Natural killer cell (primary cell): ENCODE measurements around the gene TAAR9. TPM values are rescaled to one million over a fixed set of nuclear protein-coding genes. Genes with fewer than 3 reads are reported as not detected.

Experiments
- ATAC-seq, 3 donors: fragments of 150-1000 bp in 2 of 3; fragments of 200-7000 bp in 1 of 3; cut with Tn5 transposase; 1 replicate in 1 of 3; 2 replicates in 2 of 3; pipeline ENCODE4 v1.10.0; 2021; ENCODE audit warnings: mild to moderate bottlenecking in 2 of 3, moderate library complexity in 2 of 3
- DNase-seq, 2 donors: peaks; one replicate each; pipeline versions ENCODE4 v3.0.0 to v3.0.0-alpha.2; 2013 to 2021; ENCODE audit warnings: mixed read lengths in 1 of 2
- H3K27ac ChIP-seq: one replicate; pipeline ENCODE4 v1.5.1; 2013; ENCODE audit warnings: mild to moderate bottlenecking, low read length
- H3K27me3 ChIP-seq: one replicate; pipeline ENCODE4 v1.6.1; 2013; ENCODE audit warnings: low read length; ENCODE audit not compliant: control insufficient read depth, insufficient read depth
- H3K36me3 ChIP-seq: one replicate; pipeline ENCODE4 v1.6.1; 2013; ENCODE audit warnings: low read length; ENCODE audit not compliant: control insufficient read depth, insufficient read depth
- H3K4me1 ChIP-seq: one replicate; pipeline ENCODE4 v1.6.1; 2013; ENCODE audit warnings: low read length; ENCODE audit not compliant: control insufficient read depth, insufficient read depth
- H3K4me3 ChIP-seq: one replicate; pipeline ENCODE4 v1.5.1; 2013; ENCODE audit warnings: low read length
- H3K9me3 ChIP-seq: one replicate; pipeline ENCODE4 v1.6.1; 2013; ENCODE audit warnings: low read length; ENCODE audit not compliant: control insufficient read depth, insufficient read depth
- H3K27ac Mint-ChIP-seq, 2 donors: one replicate each; pipeline ENCODE4 v1.8.0; 2022; ENCODE audit warnings: mild to moderate bottlenecking in 2 of 2, mixed read lengths in 2 of 2, moderate library complexity in 1 of 2
- H3K27me3 Mint-ChIP-seq, 2 donors: one replicate each; pipeline ENCODE4 v1.8.0; 2022; ENCODE audit warnings: low read depth in 2 of 2, mixed read lengths in 2 of 2
- H3K36me3 Mint-ChIP-seq: one replicate; pipeline ENCODE4 v1.8.0; 2022; ENCODE audit warnings: mixed read lengths
- H3K4me1 Mint-ChIP-seq, 2 donors: one replicate each; pipeline ENCODE4 v1.8.0; 2022; ENCODE audit warnings: mixed read lengths in 2 of 2
- H3K4me3 Mint-ChIP-seq: one replicate; pipeline ENCODE4 v1.8.0; 2022; ENCODE audit warnings: mild to moderate bottlenecking, moderate library complexity, mixed read lengths
- H3K9me3 Mint-ChIP-seq, 2 donors: one replicate each; pipeline ENCODE4 v1.8.0; 2022; ENCODE audit warnings: mixed read lengths in 2 of 2
- CTCF ChIP-seq: fragments of 200-600 bp; IDR thresholded peaks from one replicate; pipeline ENCODE4 v1.8.0; 2022; ENCODE audit warnings: antibody characterized with exemption
- WGBS: methylation state at CpG from one replicate; pipeline ENCODE4 v1.1.7; 2013; ENCODE audit warnings: missing lambda C conversion rate; ENCODE audit not compliant: insufficient coverage; 5-methylcytosine and 5-hydroxymethylcytosine counted together
- intact Hi-C: fragments of 100-400 bp; cut with micrococcal nuclease; formaldehyde crosslinking; loops from one replicate; pipeline ENCODE4 v1.14.2; 2022
- total RNA-seq, 4 donors: library from RNA; stranded (reverse); fragments of 120-200 nt in 1 of 4; gene quantifications; one replicate each; pipeline versions ENCODE4 v1.2.3 to v1.2.4, GENCODE V29; 2013 to 2022

Gene TAAR9
- total RNA-seq, 3 donors from 2014 or later (not counting 1 experiment from before 2014, with no cell fraction given): not detected

GRCh38 chr6:132515386-132515785 is 22.7 kb upstream of the TAAR9 start:
- no peak for DNase-seq
- no peak for ATAC-seq
- Histone ChIP-seq H3K27ac (no peak overlapping the region), H3K4me3 (no peak overlapping the region), H3K36me3 (no peaks in the 10 kb centered on the region), H3K27me3 (no peaks in the 10 kb centered on the region), H3K9me3 (no peaks in the 10 kb centered on the region), H3K4me1 (peaks cover 5% of the 10 kb centered on the region)
- Mint-ChIP-seq H3K4me3 (peak overlapping the region; percentile 35), H3K27me3 (peaks cover 8 to 15% of the 10 kb centered on the region in 2 donors), H3K36me3 (no peaks in the 10 kb centered on the region), H3K27ac (no peak overlapping the region), H3K4me1 (peaks cover 30 to 31% of the 10 kb centered on the region in 2 donors), H3K9me3 (no peaks in the 10 kb centered on the region)
- whole genome bisulfite sequencing: 50% methylated on average over 2 of the region's 2 CpGs
- no peak for TF ChIP-seq CTCF
- intact Hi-C loops: no loop called here

- no peaks in the 10 kb centered on the region for H3K9me3 ChIP-seq
- peaks cover 2% of the 10 kb centered on the region for H3K27me3 ChIP-seq
- H3K36me3 ChIP-seq: no peaks in the 10 kb centered on the region
- TF ChIP-seq CTCF: no peak
- no peaks in the 10 kb centered on the region for H3K4me1 ChIP-seq
- intact Hi-C loops: no loop called here
- ATAC-seq (no peak), DNase-seq (no peak)
- Mint-ChIP-seq H3K4me3 (no peak overlapping the region), H3K27ac (no peak overlapping the region), H3K4me1 (no peaks in the 10 kb centered on the region), H3K9me3 (no peaks in the 10 kb centered on the region), H3K27me3 (peaks cover 27 to 57% of the 10 kb centered on the region in 2 donors), H3K36me3 (no peaks in the 10 kb centered on the region)
- H3K27ac ChIP-seq: no peak overlapping the region
- H3K4me3 ChIP-seq: no peak overlapping the region
- WGBS: no CpG with 5 or more reads among the region's 2 CpGs
These were observed 17.1 kb upstream of the TAAR9 start for GRCh38 chr6:132520953-132521352.

GRCh38 chr6:132524646-132525045 is 13.4 kb upstream of the TAAR9 start:
- H3K36me3 Mint-ChIP-seq: no peaks in the 10 kb centered on the region
- H3K9me3 Mint-ChIP-seq: no peaks in the 10 kb centered on the region
- H3K4me1 Mint-ChIP-seq: no peaks in the 10 kb centered on the region
- Histone ChIP-seq H3K36me3 (no peaks in the 10 kb centered on the region), H3K4me1 (no peaks in the 10 kb centered on the region), H3K4me3 (no peak overlapping the region), H3K27me3 (peaks cover 4% of the 10 kb centered on the region), H3K27ac (no peak overlapping the region), H3K9me3 (no peaks in the 10 kb centered on the region)
- no peak overlapping the region for H3K27ac Mint-ChIP-seq
- no peak for DNase-seq
- WGBS: 94% methylated on average over 5 of the region's 5 CpGs
- H3K4me3 Mint-ChIP-seq: no peak overlapping the region
- H3K27me3 Mint-ChIP-seq: peaks cover 34 to 60% of the 10 kb centered on the region in 2 donors
- intact Hi-C loops: no loop called here
- no peak for TF ChIP-seq CTCF
- no peak for ATAC-seq

- Histone ChIP-seq H3K27ac (no peak overlapping the region), H3K27me3 (peaks cover 4% of the 10 kb centered on the region), H3K4me1 (peaks cover 2% of the 10 kb centered on the region), H3K4me3 (no peak overlapping the region), H3K9me3 (no peaks in the 10 kb centered on the region), H3K36me3 (no peaks in the 10 kb centered on the region)
- TF ChIP-seq CTCF: no peak
- Mint-ChIP-seq H3K4me3 (no peak overlapping the region), H3K36me3 (no peaks in the 10 kb centered on the region), H3K27me3 (peaks cover 31 to 48% of the 10 kb centered on the region in 2 donors), H3K27ac (no peak overlapping the region), H3K9me3 (no peaks in the 10 kb centered on the region), H3K4me1 (no peaks in the 10 kb centered on the region)
- ATAC-seq (no peak), DNase-seq (no peak)
- WGBS: 72% methylated on average over 4 of the region's 4 CpGs
- intact Hi-C loops: no loop called here
These were observed 12.2 kb upstream of the TAAR9 start for GRCh38 chr6:132525866-132526265.
